Heart left ventricle (tissue), 13 donors: ENCODE results near the gene PRR23A.

Experiments used
- CTCF ChIP-seq, 12 donors: fragments of 200-600 bp; sonication (generic) in 4 of 12; IDR thresholded peaks; one replicate each; pipeline versions ENCODE4 v1.5.0 to v1.8.0; 2018 to 2022; ENCODE audit warnings: antibody characterized with exemption in 12 of 12, mild to moderate bottlenecking in 5 of 12
- POLR2A ChIP-seq, 2 donors: fragments of 450-650 bp; IDR thresholded peaks; one replicate each; pipeline ENCODE4 v1.6.1; 2017; ENCODE audit warnings: antibody characterized with exemption in 2 of 2, mild to moderate bottlenecking in 2 of 2, moderate library complexity in 2 of 2
- donor health status: ischemic (EF 13 %, LVEDD 7.1; RV severe dilation, severe dysfunction).
- donor health status: DM: no; HTN: yes; CAD: no.
- donor health status: DM: no; HTN: no; CAD: no.
- donor health status: ischemic (EF 25% LVEDD 6.9; RV normal size, moderate dysfunction).
- donor health status: ischemic (EF 25% LVEDD 5.7; RV mildly dilated, moderate dysfunction).
- donor health status: ischemic (EF 35%, LVEDD 5.7; RV mildly dilated, moderate dysfunction).
- donor health status: nonischemic (EF 11% LVEDD 7.7; RV severe dilation, severe dysfunction).
- donor health status: DM: yes; HTN: yes; CAD: no.
- donor health status: PGD.
- donor health status: ischemic (EF 29% LVEDD 5.4; RV normal size, mild dysfunction).
- donor health status: nonischemic (EF 23%, LVEDD 6.1; RV moderate dilation, normal function).

- no peak for TF ChIP-seq CTCF (IDR thresholded peaks at IDR 0.05)
- no peak for TF ChIP-seq POLR2A (IDR thresholded peaks at IDR 0.05)
Measured at GRCh38 chr3:138995706-138996105, 10.4 kb downstream of the PRR23A start.
